Measurements from ENCODE around the gene MARK2. TPM values are rescaled to one million over a fixed set of nuclear protein-coding genes. Genes with fewer than 3 reads are reported as not detected.

The MARK2 gene
- total and polyA plus RNA-seq, 10 of the 15 experiments (the other 5 are each of a cell fraction or from before 2014, with no cell fraction given) = 0.19 to 29.5 (median 13.2) TPM

- peaks cover 30% of the 10 kb centered on the region for H3K79me2 ChIP-seq (ENCODE audit: control insufficient read depth, insufficient read depth, low read length)
These were observed 20.3 kb upstream of the MARK2 start for GRCh38 chr11:63818609-63819008.

DNA sequence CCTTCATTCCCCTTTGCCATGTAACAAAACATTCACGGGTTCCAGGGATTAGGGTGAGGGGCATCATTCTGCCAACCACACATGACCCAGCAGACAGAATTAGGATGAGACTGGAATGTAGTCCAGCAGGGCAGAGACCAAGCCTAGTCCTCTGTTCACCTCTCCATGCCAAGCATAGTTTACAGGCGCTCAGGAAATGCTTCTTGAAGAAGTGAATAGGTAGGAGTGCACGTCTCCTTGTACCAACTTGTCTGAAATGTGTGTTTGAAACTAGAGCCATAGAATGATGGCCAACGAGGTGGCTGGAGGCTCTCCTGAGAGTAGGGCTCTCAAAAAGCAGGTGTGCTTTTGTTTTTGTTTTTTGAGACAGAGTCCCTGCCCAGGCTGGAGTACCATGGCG is 17.5 kb upstream of the MARK2 start:
- in situ Hi-C loops (cut with MboI) = no loop called here
- TF ChIP-seq BHLHE40 (IDR thresholded peaks at IDR 0.05; ENCODE audit: borderline replicate concordance in 1 of 2, low read depth in 2 of 2, low read length in 1 of 2) (no peak), TARDBP (IDR thresholded peaks at IDR 0.05; ENCODE audit: borderline replicate concordance) (no peak), HCFC1 (IDR thresholded peaks at IDR 0.05; ENCODE audit: low read length) (no peak), ASH2L (IDR thresholded peaks at IDR 0.05; ENCODE audit: borderline replicate concordance, low read depth) (no peak), IKZF1 (conservative IDR thresholded peaks at IDR 0.05) (no peak), HDAC6 (IDR thresholded peaks at IDR 0.05; ENCODE audit: unreplicated experiment) (no peak), BRCA1 (IDR thresholded peaks at IDR 0.05; ENCODE audit: low read depth, low read length) (no peak)
- SMC1A ChIA-PET (ENCODE audit: uncharacterized antibody, unreplicated experiment) = interaction anchor here (1.7 kb wide), 1 partner anchor 42 kb away, joined by 4 read pairs; no protein-coding TSS in a partner anchor

More at GRCh38 chr11:63818609-63819008, 20.3 kb upstream of the MARK2 start:
- no TSS peak for BruUV-seq (replicated peaks)
- Histone ChIP-seq H3K4me2 (ENCODE audit: control insufficient read depth, insufficient read depth) (no peak overlapping the region), H3K4me3 (no peak overlapping the region), H3K27me3 (replicated peaks in 1 of 2; ENCODE audit: control insufficient read depth in 2 of 2, insufficient read depth in 2 of 2, low read length in 1 of 2) (no peaks in the 10 kb centered on the region), H3K36me3 (ENCODE audit: control insufficient read depth in 2 of 2, insufficient read depth in 2 of 2, low read length in 1 of 2) (peaks cover 18 to 31% of the 10 kb centered on the region in 2 experiments), H3K4me1 (ENCODE audit: control insufficient read depth, insufficient read depth, low read length) (peaks cover 3% of the 10 kb centered on the region; the same call in 1 of the 2 replicates), H2AFZ (ENCODE audit: control insufficient read depth, low read depth, low read length) (no peak overlapping the region), H3K9ac (ENCODE audit: control insufficient read depth, insufficient read depth, low read length) (no peak overlapping the region), H3K27ac (ENCODE audit: control insufficient read depth, insufficient read depth) (no peak overlapping the region), H4K20me1 (ENCODE audit: control insufficient read depth, insufficient read depth) (peaks cover 4% of the 10 kb centered on the region; the same call in 1 of the 2 replicates), H3K9me3 (replicated peaks; ENCODE audit: control insufficient read depth, insufficient read depth, low read length) (no peaks in the 10 kb centered on the region)
- ATAC-seq = no peak
- intact Hi-C loops (cut with micrococcal nuclease; ENCODE audit: unreplicated experiment) = no loop called here
- ChIA-PET RAD21 (ENCODE audit: unreplicated experiment) (no interaction called here), SMC1A (ENCODE audit: uncharacterized antibody, unreplicated experiment) (no interaction called here), CTCF (interaction anchor here (0.6 kb wide), 1 partner anchor 323 kb away, joined by 3 read pairs; no protein-coding TSS in a partner anchor), POLR2A (no interaction called here)
- DNase-seq (ENCODE audit: low read depth, low spot score) = no peak
- 97% methylated on average over 19 of the region's 19 CpGs for WGBS (ENCODE audit: insufficient coverage, insufficient replicate concordance, low lambda C conversion rate, missing lambda C conversion rate)
- FAIRE-seq = no peak
- in situ Hi-C loops (cut with MboI) = no loop called here
- TF ChIP-seq, protein P1, sequence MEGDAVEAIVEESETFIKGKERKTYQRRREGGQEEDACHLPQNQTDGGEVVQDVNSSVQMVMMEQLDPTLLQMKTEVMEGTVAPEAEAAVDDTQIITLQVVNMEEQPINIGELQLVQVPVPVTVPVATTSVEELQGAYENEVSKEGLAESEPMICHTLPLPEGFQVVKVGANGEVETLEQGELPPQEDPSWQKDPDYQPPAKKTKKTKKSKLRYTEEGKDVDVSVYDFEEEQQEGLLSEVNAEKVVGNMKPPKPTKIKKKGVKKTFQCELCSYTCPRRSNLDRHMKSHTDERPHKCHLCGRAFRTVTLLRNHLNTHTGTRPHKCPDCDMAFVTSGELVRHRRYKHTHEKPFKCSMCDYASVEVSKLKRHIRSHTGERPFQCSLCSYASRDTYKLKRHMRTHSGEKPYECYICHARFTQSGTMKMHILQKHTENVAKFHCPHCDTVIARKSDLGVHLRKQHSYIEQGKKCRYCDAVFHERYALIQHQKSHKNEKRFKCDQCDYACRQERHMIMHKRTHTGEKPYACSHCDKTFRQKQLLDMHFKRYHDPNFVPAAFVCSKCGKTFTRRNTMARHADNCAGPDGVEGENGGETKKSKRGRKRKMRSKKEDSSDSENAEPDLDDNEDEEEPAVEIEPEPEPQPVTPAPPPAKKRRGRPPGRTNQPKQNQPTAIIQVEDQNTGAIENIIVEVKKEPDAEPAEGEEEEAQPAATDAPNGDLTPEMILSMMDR (IDR thresholded peaks at IDR 0.05 in 2 of 3, conservative IDR thresholded peaks at IDR 0.05 in 1 of 3; ENCODE audit: control insufficient read depth in 2 of 3, extremely low read depth in 1 of 3, insufficient read depth in 1 of 3, low read depth in 3 of 3, low read length in 3 of 3) = no peak
- TF ChIP-seq TAF1 (IDR thresholded peaks at IDR 0.05; ENCODE audit: borderline replicate concordance, low read depth, low read length) (no peak), SPI1 (IDR thresholded peaks at IDR 0.05; ENCODE audit: borderline replicate concordance, insufficient read depth, low read depth, low read length) (no peak)

More for the DNA sequence above, 17.5 kb upstream of the MARK2 start:
- Histone ChIP-seq H3K9me3 (replicated peaks; ENCODE audit: control insufficient read depth, insufficient read depth, low read length) (no peaks in the 10 kb centered on the region), H3K9ac (ENCODE audit: control insufficient read depth, insufficient read depth, low read length) (no peak overlapping the region), H3K79me2 (ENCODE audit: control insufficient read depth, insufficient read depth, low read length) (peaks cover 3% of the 10 kb centered on the region), H4K20me1 (ENCODE audit: control insufficient read depth, insufficient read depth) (no peaks in the 10 kb centered on the region), H3K36me3 (ENCODE audit: control insufficient read depth in 2 of 2, insufficient read depth in 2 of 2, low read length in 1 of 2) (peaks cover 22 to 33% of the 10 kb centered on the region in 2 experiments), H2AFZ (ENCODE audit: control insufficient read depth, low read depth, low read length) (no peak overlapping the region), H3K4me2 (ENCODE audit: control insufficient read depth, insufficient read depth) (no peak overlapping the region), H3K4me1 (ENCODE audit: control insufficient read depth, insufficient read depth, low read length) (no peaks in the 10 kb centered on the region), H3K27ac (ENCODE audit: control insufficient read depth, insufficient read depth) (no peak overlapping the region), H3K27me3 (replicated peaks in 1 of 2; ENCODE audit: control insufficient read depth in 2 of 2, insufficient read depth in 2 of 2, low read length in 1 of 2) (no peaks in the 10 kb centered on the region), H3K4me3 (no peak overlapping the region)
- CTCF ChIA-PET = interaction anchor here (1.5 kb wide), 1 partner anchor 16 kb away, joined by 3 read pairs; no protein-coding TSS in a partner anchor
- no TSS peak for BruUV-seq (replicated peaks)
- ATAC-seq = no peak
- DNase-seq (ENCODE audit: low read depth, low spot score) = no peak
- intact Hi-C loops (cut with micrococcal nuclease; ENCODE audit: unreplicated experiment) = no loop called here
- no peak for FAIRE-seq
- WGBS (ENCODE audit: insufficient coverage, insufficient replicate concordance, low lambda C conversion rate, missing lambda C conversion rate) = 70% methylated on average over 5 of the region's 5 CpGs
- POLR2A ChIA-PET = no interaction called here
- RAD21 ChIA-PET (ENCODE audit: unreplicated experiment) = no interaction called here

All from GM12878 (cell line).